Neural progenitor cell (in vitro differentiated cells): ENCODE results near the gene CCNL2. TPM values are rescaled to one million over a fixed set of nuclear protein-coding genes. Genes with fewer than 3 reads are reported as not detected.
"Not testable (repeated sequence)": the region's sequence is repeated elsewhere in the genome, so short reads cannot be mapped to it uniquely, and the experiment has no call there.

ENCODE experiments used
- DNase-seq: peaks from one replicate; pipeline ENCODE4 v3.0.0-alpha.2; 2016; ENCODE audit warnings: low spot score
- H2AFZ ChIP-seq: fragments of 200-600 bp; sonication (generic); replicated peaks from 2 replicates; pipeline ENCODE4 v1.6.1; 2016; ENCODE audit warnings: antibody characterized with exemption
- H3F3A ChIP-seq: fragments of 200-600 bp; sonication (generic); 2 replicates; pipeline ENCODE4 v1.6.1; 2016; ENCODE audit warnings: antibody characterized with exemption, low read depth
- H3K27ac ChIP-seq: fragments of 200-600 bp; sonication (generic); 2 replicates; pipeline ENCODE4 v1.5.1; 2016; ENCODE audit warnings: mild to moderate bottlenecking
- H3K27me3 ChIP-seq: fragments of 200-600 bp; sonication (generic); 2 replicates; pipeline ENCODE4 v1.6.1; 2016; ENCODE audit warnings: mild to moderate bottlenecking, moderate library complexity
- H3K36me3 ChIP-seq: fragments of 200-600 bp; sonication (generic); 2 replicates; pipeline ENCODE4 v1.5.1; 2016
- H3K4me1 ChIP-seq: fragments of 200-600 bp; sonication (generic); 2 replicates; pipeline ENCODE4 v1.6.1; 2016; ENCODE audit warnings: mixed run types
- H3K4me2 ChIP-seq: fragments of 200-600 bp; sonication (generic); 2 replicates; pipeline ENCODE4 v1.6.1; 2016
- H3K4me3 ChIP-seq: fragments of 200-600 bp; sonication (generic); 2 replicates; pipeline ENCODE4 v1.5.1; 2016
- H3K79me2 ChIP-seq: fragments of 200-600 bp; sonication (generic); 2 replicates; pipeline ENCODE4 v1.6.1; 2016; ENCODE audit warnings: low read depth
- H3K9ac ChIP-seq: fragments of 200-600 bp; sonication (generic); 2 replicates; pipeline ENCODE4 v1.6.1; 2016
- H3K9me3 ChIP-seq: fragments of 200-600 bp; sonication (generic); 2 replicates; pipeline ENCODE4 v1.5.1; 2016; ENCODE audit warnings: low read depth
- H4K20me1 ChIP-seq: fragments of 200-600 bp; sonication (generic); 2 replicates; pipeline ENCODE4 v1.6.1; 2016; ENCODE audit warnings: low read depth
- H3K27ac Mint-ChIP-seq: 3 replicates; pipeline ENCODE4 v1.8.0; 2021; ENCODE audit warnings: mixed read lengths
- H3K27me3 Mint-ChIP-seq: 2 replicates; pipeline ENCODE4 v1.8.0; 2022; ENCODE audit warnings: low read depth, mild to moderate bottlenecking, inconsistent platforms, moderate library complexity, mixed read lengths; ENCODE audit not compliant: insufficient read depth
- H3K36me3 Mint-ChIP-seq: 3 replicates; pipeline ENCODE4 v1.8.0; 2021; ENCODE audit warnings: mixed read lengths
- H3K4me1 Mint-ChIP-seq: 3 replicates; pipeline ENCODE4 v1.8.0; 2021; ENCODE audit warnings: mixed read lengths
- H3K4me3 Mint-ChIP-seq: 3 replicates; pipeline ENCODE4 v1.8.0; 2021; ENCODE audit warnings: mild to moderate bottlenecking, moderate library complexity, mixed read lengths
- H3K9me3 Mint-ChIP-seq: 3 replicates; pipeline ENCODE4 v1.8.0; 2020; ENCODE audit warnings: mixed read lengths
- EZH2 ChIP-seq: fragments of 200-600 bp; sonication (generic); IDR thresholded peaks from 2 replicates; pipeline ENCODE4 v1.6.1; 2017; ENCODE audit warnings: antibody characterized with exemption, mild to moderate bottlenecking, moderate library complexity
- EZH2phosphoT487 ChIP-seq: fragments of 200-600 bp; sonication (generic); IDR thresholded peaks from 2 replicates; pipeline ENCODE4 v1.6.1; 2017; ENCODE audit warnings: antibody characterized with exemption
- total RNA-seq: library from RNA; depleted of rRNA; stranded (reverse); fragments of >200 nt; gene quantifications from 2 replicates; pipeline ENCODE4 v1.2.3, GENCODE V29; 2015; ENCODE audit warnings: low replicate concordance
- TF ChIP-seq, protein P1 (sequence below): fragments of 200-600 bp; sonication (generic); IDR thresholded peaks from 2 replicates; pipeline ENCODE4 v1.5.1; 2017; ENCODE audit warnings: antibody characterized with exemption, mild to moderate bottlenecking

Gene CCNL2
- total RNA-seq, 1 donor from 2014 or later = 143 TPM

- Histone ChIP-seq H3K4me3 (no peak overlapping the region), H3K4me1 (peaks cover 16% of the 10 kb centered on the region), H3K27me3 (no peaks in the 10 kb centered on the region), H3K27ac (no peak overlapping the region), H2AFZ (no peak overlapping the region), H3F3A (peaks cover 16% of the 10 kb centered on the region), H3K9ac (no peak overlapping the region), H4K20me1 (no peaks in the 10 kb centered on the region), H3K36me3 (no peaks in the 10 kb centered on the region), H3K79me2 (no peaks in the 10 kb centered on the region), H3K4me2 (no peak overlapping the region), H3K9me3 (no peaks in the 10 kb centered on the region)
- Mint-ChIP-seq H3K27ac (peak overlapping the region; percentile 94), H3K9me3 (no peaks in the 10 kb centered on the region), H3K4me1 (peaks cover 32% of the 10 kb centered on the region), H3K36me3 (no peaks in the 10 kb centered on the region), H3K27me3 (peaks cover 2% of the 10 kb centered on the region), H3K4me3 (peak overlapping the region; percentile 50)
- peak; percentile 1 for DNase-seq
- TF ChIP-seq EZH2 = no peak
- TF ChIP-seq EZH2phosphoT487 = no peak
- TF ChIP-seq, protein P1, sequence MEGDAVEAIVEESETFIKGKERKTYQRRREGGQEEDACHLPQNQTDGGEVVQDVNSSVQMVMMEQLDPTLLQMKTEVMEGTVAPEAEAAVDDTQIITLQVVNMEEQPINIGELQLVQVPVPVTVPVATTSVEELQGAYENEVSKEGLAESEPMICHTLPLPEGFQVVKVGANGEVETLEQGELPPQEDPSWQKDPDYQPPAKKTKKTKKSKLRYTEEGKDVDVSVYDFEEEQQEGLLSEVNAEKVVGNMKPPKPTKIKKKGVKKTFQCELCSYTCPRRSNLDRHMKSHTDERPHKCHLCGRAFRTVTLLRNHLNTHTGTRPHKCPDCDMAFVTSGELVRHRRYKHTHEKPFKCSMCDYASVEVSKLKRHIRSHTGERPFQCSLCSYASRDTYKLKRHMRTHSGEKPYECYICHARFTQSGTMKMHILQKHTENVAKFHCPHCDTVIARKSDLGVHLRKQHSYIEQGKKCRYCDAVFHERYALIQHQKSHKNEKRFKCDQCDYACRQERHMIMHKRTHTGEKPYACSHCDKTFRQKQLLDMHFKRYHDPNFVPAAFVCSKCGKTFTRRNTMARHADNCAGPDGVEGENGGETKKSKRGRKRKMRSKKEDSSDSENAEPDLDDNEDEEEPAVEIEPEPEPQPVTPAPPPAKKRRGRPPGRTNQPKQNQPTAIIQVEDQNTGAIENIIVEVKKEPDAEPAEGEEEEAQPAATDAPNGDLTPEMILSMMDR = no peak
Observed at GRCh38 chr1:1419363-1419812, 20.3 kb upstream of the CCNL2 start.

DNA sequence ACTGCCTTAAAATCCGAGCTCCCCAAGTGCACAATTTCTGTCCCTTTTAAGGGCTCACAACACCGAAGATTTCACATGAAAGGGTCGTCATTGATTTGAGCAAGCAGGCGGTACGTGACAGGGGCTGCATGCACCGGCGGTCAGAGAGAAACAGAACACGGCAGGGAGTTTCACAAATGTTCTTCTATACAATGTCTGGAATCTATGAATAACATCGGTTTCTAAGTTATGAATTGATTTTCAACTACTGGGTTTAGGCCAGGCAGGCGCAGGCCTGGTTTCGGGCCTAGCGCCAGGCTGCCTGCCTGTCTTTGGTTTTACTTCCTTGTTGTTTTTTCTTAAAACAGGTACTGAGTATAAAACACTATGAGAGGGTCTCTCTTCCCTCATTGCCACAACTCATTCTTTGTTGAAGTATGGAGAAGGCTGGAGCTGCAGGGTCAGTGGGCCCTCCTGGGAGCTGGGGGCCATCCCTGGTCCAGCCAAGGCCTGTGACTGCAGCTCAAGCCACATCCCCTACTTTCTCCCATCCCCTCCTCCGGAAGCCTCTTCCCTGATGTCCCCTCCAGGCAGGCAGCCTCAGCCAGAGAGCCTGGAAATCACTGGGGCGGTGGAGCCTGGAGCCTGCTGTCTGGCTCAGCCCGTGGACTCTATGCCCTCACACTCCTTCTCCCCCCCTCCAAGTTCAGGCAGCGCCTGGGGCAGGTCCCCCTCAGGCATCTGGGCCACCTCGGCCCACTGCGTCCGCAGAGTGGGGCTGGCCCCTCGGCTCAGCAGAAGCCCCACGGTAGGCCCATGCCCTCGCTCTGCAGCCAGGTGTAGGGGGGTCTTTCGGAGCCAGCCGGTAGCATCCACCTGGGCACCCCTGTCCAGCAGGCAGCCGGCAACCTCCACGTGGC lies 19.6 kb upstream of the CCNL2 start:
- peaks cover 2% of the 10 kb centered on the region for H3K27me3 Mint-ChIP-seq
- TF ChIP-seq EZH2 = no peak
- Histone ChIP-seq H3K4me2 (no peak overlapping the region), H3K36me3 (no peaks in the 10 kb centered on the region), H3K4me1 (peaks cover 16% of the 10 kb centered on the region), H3K4me3 (no peak overlapping the region), H2AFZ (no peak overlapping the region), H3F3A (peaks cover 14% of the 10 kb centered on the region), H3K9me3 (no peaks in the 10 kb centered on the region), H3K9ac (no peak overlapping the region), H4K20me1 (no peaks in the 10 kb centered on the region), H3K27ac (no peak overlapping the region), H3K27me3 (no peaks in the 10 kb centered on the region), H3K79me2 (no peaks in the 10 kb centered on the region)
- no peaks in the 10 kb centered on the region for H3K9me3 Mint-ChIP-seq
- no peak for DNase-seq
- H3K4me3 Mint-ChIP-seq = peak overlapping the region; percentile 52
- H3K36me3 Mint-ChIP-seq = no peaks in the 10 kb centered on the region
- H3K4me1 Mint-ChIP-seq = peaks cover 32% of the 10 kb centered on the region
- H3K27ac Mint-ChIP-seq = peak overlapping the region; percentile 99

GRCh38 chr1:1417825-1418463 lies 18.8 kb upstream of the CCNL2 start:
- Mint-ChIP-seq H3K27ac (peak overlapping the region; percentile 99), H3K4me1 (peaks cover 29% of the 10 kb centered on the region), H3K4me3 (peak overlapping the region; percentile 52)
- not testable (repeated sequence) for DNase-seq, H3K27me3 Mint-ChIP-seq, H3K36me3 ChIP-seq, H3K79me2 ChIP-seq, H3K27me3 ChIP-seq, H4K20me1 ChIP-seq, H2AFZ ChIP-seq, H3K9me3 ChIP-seq, H3K4me2 ChIP-seq, H3K4me3 ChIP-seq, H3K9ac ChIP-seq, H3K36me3 Mint-ChIP-seq, H3K9me3 Mint-ChIP-seq, H3K27ac ChIP-seq
- Histone ChIP-seq H3F3A (peaks cover 14% of the 10 kb centered on the region), H3K4me1 (peaks cover 16% of the 10 kb centered on the region)

- not testable (repeated sequence) for H3K36me3 ChIP-seq, H3K9me3 Mint-ChIP-seq, H3K36me3 Mint-ChIP-seq, H2AFZ ChIP-seq, H3K79me2 ChIP-seq, H3K9ac ChIP-seq, H4K20me1 ChIP-seq, H3K4me2 ChIP-seq, H3K4me3 ChIP-seq, H3K27me3 Mint-ChIP-seq, DNase-seq, H3K27me3 ChIP-seq, H3K9me3 ChIP-seq, H3K27ac ChIP-seq
- Mint-ChIP-seq H3K4me1 (peaks cover 27% of the 10 kb centered on the region), H3K4me3 (peak overlapping the region; percentile 52), H3K27ac (peak overlapping the region; percentile 99)
- Histone ChIP-seq H3F3A (peaks cover 14% of the 10 kb centered on the region), H3K4me1 (peaks cover 16% of the 10 kb centered on the region)
Observed at GRCh38 chr1:1417396-1417795, 18.3 kb upstream of the CCNL2 start.
